GM23338 (cell line): ENCODE data around the gene SMR3A. TPM values are rescaled to one million over a fixed set of nuclear protein-coding genes. Genes with fewer than 3 reads are reported as not detected.

Source experiments
- ATAC-seq: fragments of 200-7000 bp; cut with Tn5 transposase; 3 replicates; pipeline ENCODE4 v1.9.1; 2020
- DNase-seq: peaks from one replicate; pipeline ENCODE4 v3.0.0-alpha.2; 2015; ENCODE audit warnings: low spot score
- H2AFZ ChIP-seq: fragments of 200-600 bp; sonication (generic); 2 replicates; pipeline ENCODE4 v1.8.0; 2016; ENCODE audit warnings: antibody characterized with exemption, mild to moderate bottlenecking, moderate library complexity
- H3F3A ChIP-seq: fragments of 200-600 bp; sonication (generic); replicated peaks from 2 replicates; pipeline ENCODE4 v1.8.0; 2017; ENCODE audit warnings: antibody characterized with exemption, mixed run types, low read depth
- H3K27ac ChIP-seq: fragments of 200-600 bp; sonication (generic); 2 replicates; pipeline ENCODE4 v1.6.1; 2016; ENCODE audit warnings: low read depth
- H3K27me3 ChIP-seq: fragments of 200-600 bp; sonication (generic); 2 replicates; pipeline ENCODE4 v1.8.0; 2016; ENCODE audit warnings: mild to moderate bottlenecking, mixed run types, moderate library complexity; ENCODE audit not compliant: insufficient read depth
- H3K36me3 ChIP-seq: fragments of 200-600 bp; sonication (generic); 2 replicates; pipeline ENCODE4 v1.8.0; 2016; ENCODE audit warnings: mild to moderate bottlenecking; ENCODE audit not compliant: insufficient read depth
- H3K4me1 ChIP-seq: fragments of 200-600 bp; sonication (generic); 2 replicates; pipeline ENCODE4 v1.8.0; 2016; ENCODE audit warnings: mild to moderate bottlenecking, moderate library complexity; ENCODE audit not compliant: insufficient read depth
- H3K4me2 ChIP-seq: fragments of 200-600 bp; sonication (generic); 2 replicates; pipeline ENCODE4 v1.7.1; 2017; ENCODE audit warnings: mixed run types
- H3K4me3 ChIP-seq: fragments of 200-600 bp; sonication (generic); 2 replicates; pipeline ENCODE4 v1.6.1; 2016; ENCODE audit warnings: mixed run types
- H3K79me2 ChIP-seq: fragments of 200-600 bp; sonication (generic); replicated peaks from 2 replicates; pipeline ENCODE4 v1.8.0; 2017; ENCODE audit warnings: mild to moderate bottlenecking; ENCODE audit not compliant: insufficient read depth
- H3K9me2 ChIP-seq: fragments of 200-600 bp; sonication (generic); 2 replicates; pipeline ENCODE4 v1.8.0; 2017; ENCODE audit not compliant: insufficient read depth
- H4K20me1 ChIP-seq: fragments of 200-600 bp; sonication (generic); replicated peaks from 2 replicates; pipeline ENCODE4 v1.8.0; 2017; ENCODE audit warnings: mild to moderate bottlenecking; ENCODE audit not compliant: insufficient read depth
- H3K27ac Mint-ChIP-seq: 2 replicates; pipeline ENCODE4 v1.8.0; 2020; ENCODE audit warnings: inconsistent platforms, mild to moderate bottlenecking, moderate library complexity, mixed read lengths
- H3K27me3 Mint-ChIP-seq: 3 replicates; pipeline ENCODE4 v1.8.0; 2022; ENCODE audit warnings: low read depth, mild to moderate bottlenecking, moderate library complexity, mixed read lengths, inconsistent platforms; ENCODE audit not compliant: insufficient read depth, poor library complexity
- H3K36me3 Mint-ChIP-seq: 3 replicates; pipeline ENCODE4 v1.8.0; 2021; ENCODE audit warnings: low read depth, mild to moderate bottlenecking, inconsistent platforms, moderate library complexity, mixed read lengths
- H3K4me1 Mint-ChIP-seq: 3 replicates; pipeline ENCODE4 v1.8.0; 2020; ENCODE audit warnings: mild to moderate bottlenecking, inconsistent platforms, mixed read lengths
- H3K4me3 Mint-ChIP-seq: 3 replicates; pipeline ENCODE4 v1.8.0; 2021; ENCODE audit warnings: moderate library complexity, mild to moderate bottlenecking, inconsistent platforms, mixed read lengths
- H3K9me3 Mint-ChIP-seq: 3 replicates; pipeline ENCODE4 v1.8.0; 2020; ENCODE audit warnings: moderate library complexity, mild to moderate bottlenecking, inconsistent platforms, mixed read lengths
- CREB1 ChIP-seq: fragments of 250-450 bp; sonication (Bioruptor Pico); IDR thresholded peaks from 2 replicates; pipeline ENCODE4 v1.5.0; 2020; ENCODE audit warnings: low read depth, mild to moderate bottlenecking, moderate library complexity
- CTCF ChIP-seq, 2 experiments: fragments of 200-600 bp in 1 of 2; sonication (generic) in 1 of 2; conservative IDR thresholded peaks; 2 replicates each; pipeline versions ENCODE4 v1.5.1 to v1.6.1; 2016 to 2017; ENCODE audit warnings: antibody characterized with exemption in 2 of 2, low read depth in 2 of 2, mild to moderate bottlenecking in 2 of 2, moderate library complexity in 1 of 2
- ETS1 ChIP-seq: IDR thresholded peaks from 2 replicates; pipeline ENCODE4 v1.6.1; 2016; ENCODE audit warnings: antibody characterized with exemption
- EZH2 ChIP-seq: fragments of 200-600 bp; sonication (generic); IDR thresholded peaks from one replicate; pipeline ENCODE4 v1.8.0; 2017; ENCODE audit warnings: antibody characterized with exemption, mild to moderate bottlenecking, low read depth; ENCODE audit not compliant: unreplicated experiment
- EZH2phosphoT487 ChIP-seq: fragments of 200-600 bp; sonication (generic); IDR thresholded peaks from one replicate; pipeline ENCODE4 v1.8.1; 2018; ENCODE audit warnings: antibody characterized with exemption; ENCODE audit not compliant: unreplicated experiment
- JUNB ChIP-seq: IDR thresholded peaks from one replicate; pipeline ENCODE4 v1.6.1; 2016; ENCODE audit warnings: antibody characterized with exemption; ENCODE audit not compliant: unreplicated experiment
- NANOG ChIP-seq: IDR thresholded peaks from 2 replicates; pipeline ENCODE4 v1.6.1; 2016; ENCODE audit warnings: antibody characterized with exemption, borderline replicate concordance
- POLR2AphosphoS5 ChIP-seq: IDR thresholded peaks from 2 replicates; pipeline ENCODE4 v1.6.1; 2016; ENCODE audit warnings: antibody characterized with exemption, low read depth
- STAT1 ChIP-seq: IDR thresholded peaks from one replicate; pipeline ENCODE4 v1.6.1; 2016; ENCODE audit warnings: antibody characterized with exemption; ENCODE audit not compliant: unreplicated experiment
- ZNF114 ChIP-seq: fragments of 250-450 bp; sonication (Bioruptor Pico); IDR thresholded peaks from 2 replicates; pipeline ENCODE4 v1.5.0; 2020; ENCODE audit warnings: mild to moderate bottlenecking, moderate library complexity
- ZNF331 ChIP-seq: fragments of 250-450 bp; sonication (Bioruptor Pico); IDR thresholded peaks from 2 replicates; pipeline ENCODE4 v1.5.0; 2020; ENCODE audit warnings: low read depth, mild to moderate bottlenecking, moderate library complexity
- polyA plus RNA-seq: library from polyadenylated mRNA; unstranded; fragments of >200 nt; fragmentation: Nextera tagmentation; extraction: Ambion mirVana; gene quantifications from 2 replicates; pipeline ENCODE4 v1.2.1, GENCODE V29; 2016
- total RNA-seq: library from RNA; depleted of rRNA; stranded (reverse); fragments of >200 nt; shearing (Covaris generic); gene quantifications from 2 replicates; pipeline ENCODE4 v1.2.3, GENCODE V29; 2014
- TF ChIP-seq, protein P1 (sequence below): IDR thresholded peaks from one replicate; pipeline ENCODE4 v1.6.1; 2018; ENCODE audit warnings: antibody characterized with exemption; ENCODE audit not compliant: unreplicated experiment
- TF ChIP-seq, protein P2 (sequence below): fragments of 250-450 bp; sonication (Bioruptor Pico); IDR thresholded peaks from 2 replicates; pipeline ENCODE4 v1.5.0; 2020; ENCODE audit warnings: mild to moderate bottlenecking, moderate library complexity

The SMR3A gene
- total and polyA plus RNA-seq, 2 experiments from 2014 or later, result not detected

- H3K9me3 Mint-ChIP-seq, result peaks cover 3% of the 10 kb centered on the region; the same call in 2 of the 3 replicates
- H3K36me3 ChIP-seq, result no peaks in the 10 kb centered on the region
- H3K27ac ChIP-seq, result no peak overlapping the region
- H3F3A ChIP-seq, result no peaks in the 10 kb centered on the region
- DNase-seq, result peak; percentile 40
- H3K4me1 ChIP-seq, result no peaks in the 10 kb centered on the region
- ATAC-seq, result no peak
- no peaks in the 10 kb centered on the region for H3K36me3 Mint-ChIP-seq
- TF ChIP-seq, protein P1, sequence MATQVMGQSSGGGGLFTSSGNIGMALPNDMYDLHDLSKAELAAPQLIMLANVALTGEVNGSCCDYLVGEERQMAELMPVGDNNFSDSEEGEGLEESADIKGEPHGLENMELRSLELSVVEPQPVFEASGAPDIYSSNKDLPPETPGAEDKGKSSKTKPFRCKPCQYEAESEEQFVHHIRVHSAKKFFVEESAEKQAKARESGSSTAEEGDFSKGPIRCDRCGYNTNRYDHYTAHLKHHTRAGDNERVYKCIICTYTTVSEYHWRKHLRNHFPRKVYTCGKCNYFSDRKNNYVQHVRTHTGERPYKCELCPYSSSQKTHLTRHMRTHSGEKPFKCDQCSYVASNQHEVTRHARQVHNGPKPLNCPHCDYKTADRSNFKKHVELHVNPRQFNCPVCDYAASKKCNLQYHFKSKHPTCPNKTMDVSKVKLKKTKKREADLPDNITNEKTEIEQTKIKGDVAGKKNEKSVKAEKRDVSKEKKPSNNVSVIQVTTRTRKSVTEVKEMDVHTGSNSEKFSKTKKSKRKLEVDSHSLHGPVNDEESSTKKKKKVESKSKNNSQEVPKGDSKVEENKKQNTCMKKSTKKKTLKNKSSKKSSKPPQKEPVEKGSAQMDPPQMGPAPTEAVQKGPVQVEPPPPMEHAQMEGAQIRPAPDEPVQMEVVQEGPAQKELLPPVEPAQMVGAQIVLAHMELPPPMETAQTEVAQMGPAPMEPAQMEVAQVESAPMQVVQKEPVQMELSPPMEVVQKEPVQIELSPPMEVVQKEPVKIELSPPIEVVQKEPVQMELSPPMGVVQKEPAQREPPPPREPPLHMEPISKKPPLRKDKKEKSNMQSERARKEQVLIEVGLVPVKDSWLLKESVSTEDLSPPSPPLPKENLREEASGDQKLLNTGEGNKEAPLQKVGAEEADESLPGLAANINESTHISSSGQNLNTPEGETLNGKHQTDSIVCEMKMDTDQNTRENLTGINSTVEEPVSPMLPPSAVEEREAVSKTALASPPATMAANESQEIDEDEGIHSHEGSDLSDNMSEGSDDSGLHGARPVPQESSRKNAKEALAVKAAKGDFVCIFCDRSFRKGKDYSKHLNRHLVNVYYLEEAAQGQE, result no peak
- TF ChIP-seq, protein P2, sequence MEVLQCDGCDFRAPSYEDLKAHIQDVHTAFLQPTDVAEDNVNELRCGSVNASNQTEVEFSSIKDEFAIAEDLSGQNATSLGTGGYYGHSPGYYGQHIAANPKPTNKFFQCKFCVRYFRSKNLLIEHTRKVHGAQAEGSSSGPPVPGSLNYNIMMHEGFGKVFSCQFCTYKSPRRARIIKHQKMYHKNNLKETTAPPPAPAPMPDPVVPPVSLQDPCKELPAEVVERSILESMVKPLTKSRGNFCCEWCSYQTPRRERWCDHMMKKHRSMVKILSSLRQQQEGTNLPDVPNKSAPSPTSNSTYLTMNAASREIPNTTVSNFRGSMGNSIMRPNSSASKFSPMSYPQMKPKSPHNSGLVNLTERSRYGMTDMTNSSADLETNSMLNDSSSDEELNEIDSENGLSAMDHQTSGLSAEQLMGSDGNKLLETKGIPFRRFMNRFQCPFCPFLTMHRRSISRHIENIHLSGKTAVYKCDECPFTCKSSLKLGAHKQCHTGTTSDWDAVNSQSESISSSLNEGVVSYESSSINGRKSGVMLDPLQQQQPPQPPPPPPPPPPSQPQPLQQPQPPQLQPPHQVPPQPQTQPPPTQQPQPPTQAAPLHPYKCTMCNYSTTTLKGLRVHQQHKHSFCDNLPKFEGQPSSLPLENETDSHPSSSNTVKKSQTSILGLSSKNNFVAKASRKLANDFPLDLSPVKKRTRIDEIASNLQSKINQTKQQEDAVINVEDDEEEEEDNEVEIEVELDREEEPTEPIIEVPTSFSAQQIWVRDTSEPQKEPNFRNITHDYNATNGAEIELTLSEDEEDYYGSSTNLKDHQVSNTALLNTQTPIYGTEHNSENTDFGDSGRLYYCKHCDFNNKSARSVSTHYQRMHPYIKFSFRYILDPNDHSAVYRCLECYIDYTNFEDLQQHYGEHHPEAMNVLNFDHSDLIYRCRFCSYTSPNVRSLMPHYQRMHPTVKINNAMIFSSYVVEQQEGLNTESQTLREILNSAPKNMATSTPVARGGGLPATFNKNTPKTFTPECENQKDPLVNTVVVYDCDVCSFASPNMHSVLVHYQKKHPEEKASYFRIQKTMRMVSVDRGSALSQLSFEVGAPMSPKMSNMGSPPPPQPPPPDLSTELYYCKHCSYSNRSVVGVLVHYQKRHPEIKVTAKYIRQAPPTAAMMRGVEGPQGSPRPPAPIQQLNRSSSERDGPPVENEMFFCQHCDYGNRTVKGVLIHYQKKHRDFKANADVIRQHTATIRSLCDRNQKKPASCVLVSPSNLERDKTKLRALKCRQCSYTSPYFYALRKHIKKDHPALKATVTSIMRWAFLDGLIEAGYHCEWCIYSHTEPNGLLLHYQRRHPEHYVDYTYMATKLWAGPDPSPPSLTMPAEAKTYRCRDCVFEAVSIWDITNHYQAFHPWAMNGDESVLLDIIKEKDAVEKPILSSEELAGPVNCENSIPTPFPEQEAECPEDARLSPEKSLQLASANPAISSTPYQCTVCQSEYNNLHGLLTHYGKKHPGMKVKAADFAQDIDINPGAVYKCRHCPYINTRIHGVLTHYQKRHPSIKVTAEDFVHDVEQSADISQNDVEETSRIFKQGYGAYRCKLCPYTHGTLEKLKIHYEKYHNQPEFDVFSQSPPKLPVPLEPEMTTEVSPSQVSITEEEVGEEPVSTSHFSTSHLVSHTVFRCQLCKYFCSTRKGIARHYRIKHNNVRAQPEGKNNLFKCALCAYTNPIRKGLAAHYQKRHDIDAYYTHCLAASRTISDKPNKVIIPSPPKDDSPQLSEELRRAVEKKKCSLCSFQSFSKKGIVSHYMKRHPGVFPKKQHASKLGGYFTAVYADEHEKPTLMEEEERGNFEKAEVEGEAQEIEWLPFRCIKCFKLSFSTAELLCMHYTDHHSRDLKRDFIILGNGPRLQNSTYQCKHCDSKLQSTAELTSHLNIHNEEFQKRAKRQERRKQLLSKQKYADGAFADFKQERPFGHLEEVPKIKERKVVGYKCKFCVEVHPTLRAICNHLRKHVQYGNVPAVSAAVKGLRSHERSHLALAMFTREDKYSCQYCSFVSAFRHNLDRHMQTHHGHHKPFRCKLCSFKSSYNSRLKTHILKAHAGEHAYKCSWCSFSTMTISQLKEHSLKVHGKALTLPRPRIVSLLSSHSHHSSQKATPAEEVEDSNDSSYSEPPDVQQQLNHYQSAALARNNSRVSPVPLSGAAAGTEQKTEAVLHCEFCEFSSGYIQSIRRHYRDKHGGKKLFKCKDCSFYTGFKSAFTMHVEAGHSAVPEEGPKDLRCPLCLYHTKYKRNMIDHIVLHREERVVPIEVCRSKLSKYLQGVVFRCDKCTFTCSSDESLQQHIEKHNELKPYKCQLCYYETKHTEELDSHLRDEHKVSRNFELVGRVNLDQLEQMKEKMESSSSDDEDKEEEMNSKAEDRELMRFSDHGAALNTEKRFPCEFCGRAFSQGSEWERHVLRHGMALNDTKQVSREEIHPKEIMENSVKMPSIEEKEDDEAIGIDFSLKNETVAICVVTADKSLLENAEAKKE, result no peak
- TF ChIP-seq NANOG (no peak), CTCF (conservative IDR thresholded peaks at IDR 0.05; ENCODE audit: low read depth in 2 of 2) (no peak), ZNF114 (CRISPR knock-in tag) (no peak), POLR2AphosphoS5 (no peak), CREB1 (CRISPR knock-in tag) (no peak), EZH2phosphoT487 (no peak), STAT1 (no peak), ZNF331 (CRISPR knock-in tag) (no peak), ETS1 (no peak), EZH2 (no peak), JUNB (no peak)
- no peaks in the 10 kb centered on the region for H4K20me1 ChIP-seq
- no peaks in the 10 kb centered on the region for H3K27me3 Mint-ChIP-seq
- H3K27ac Mint-ChIP-seq, result no peak overlapping the region
- H3K27me3 ChIP-seq, result no peaks in the 10 kb centered on the region
- no peaks in the 10 kb centered on the region; the same call in 1 of the 2 replicates for H3K9me2 ChIP-seq
- no peaks in the 10 kb centered on the region for H3K79me2 ChIP-seq
- no peak overlapping the region for H3K4me3 Mint-ChIP-seq
- no peak overlapping the region for H2AFZ ChIP-seq
- H3K4me2 ChIP-seq, result no peak overlapping the region
- no peak overlapping the region for H3K4me3 ChIP-seq
- no peaks in the 10 kb centered on the region; the same call in 2 of the 3 replicates for H3K4me1 Mint-ChIP-seq
These were observed 7.3 kb downstream of the SMR3A start for GRCh38 chr4:70367813-70368212.
